Measurements from ENCODE around the gene GRM2.
"Not testable (repeated sequence)": the region's sequence is repeated elsewhere in the genome, so short reads cannot be mapped to it uniquely, and the experiment has no call there.

DNA sequence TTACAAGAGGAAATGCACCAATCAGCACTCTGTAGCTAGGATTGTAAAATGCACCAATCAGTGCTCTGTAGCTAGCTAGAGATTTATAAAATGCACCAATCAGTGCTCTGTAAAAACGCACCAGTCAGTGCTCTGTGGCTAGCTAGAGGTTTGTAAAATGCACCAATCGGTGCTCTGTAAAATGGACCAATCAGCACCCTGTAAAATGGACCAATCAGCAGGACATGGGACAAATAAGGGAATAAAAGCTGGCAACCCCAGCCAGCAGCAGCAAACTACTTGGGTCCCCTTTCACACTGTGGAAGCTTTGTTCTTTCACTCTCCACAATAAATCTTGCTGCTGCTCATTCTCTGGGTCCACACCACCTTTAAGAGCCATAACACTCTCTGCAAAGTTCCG lies 35.5 kb downstream of the GRM2 start:
- TF ChIP-seq, protein P1, sequence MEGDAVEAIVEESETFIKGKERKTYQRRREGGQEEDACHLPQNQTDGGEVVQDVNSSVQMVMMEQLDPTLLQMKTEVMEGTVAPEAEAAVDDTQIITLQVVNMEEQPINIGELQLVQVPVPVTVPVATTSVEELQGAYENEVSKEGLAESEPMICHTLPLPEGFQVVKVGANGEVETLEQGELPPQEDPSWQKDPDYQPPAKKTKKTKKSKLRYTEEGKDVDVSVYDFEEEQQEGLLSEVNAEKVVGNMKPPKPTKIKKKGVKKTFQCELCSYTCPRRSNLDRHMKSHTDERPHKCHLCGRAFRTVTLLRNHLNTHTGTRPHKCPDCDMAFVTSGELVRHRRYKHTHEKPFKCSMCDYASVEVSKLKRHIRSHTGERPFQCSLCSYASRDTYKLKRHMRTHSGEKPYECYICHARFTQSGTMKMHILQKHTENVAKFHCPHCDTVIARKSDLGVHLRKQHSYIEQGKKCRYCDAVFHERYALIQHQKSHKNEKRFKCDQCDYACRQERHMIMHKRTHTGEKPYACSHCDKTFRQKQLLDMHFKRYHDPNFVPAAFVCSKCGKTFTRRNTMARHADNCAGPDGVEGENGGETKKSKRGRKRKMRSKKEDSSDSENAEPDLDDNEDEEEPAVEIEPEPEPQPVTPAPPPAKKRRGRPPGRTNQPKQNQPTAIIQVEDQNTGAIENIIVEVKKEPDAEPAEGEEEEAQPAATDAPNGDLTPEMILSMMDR (IDR thresholded peaks at IDR 0.05) = not testable (repeated sequence)
- not testable (repeated sequence) for TF ChIP-seq POLR2A (IDR thresholded peaks at IDR 0.05)

Data from lower leg skin (tissue), 3 donors.